Tibial nerve (tissue), 4 donors: ENCODE results near the gene PAQR6.

Experiments
- EP300 ChIP-seq, 2 donors: sonication (generic); formaldehyde crosslinking; IDR thresholded peaks; one replicate each; pipeline ENCODE4 v1.6.1; 2017; ENCODE audit warnings: antibody characterized with exemption in 2 of 2, mild to moderate bottlenecking in 1 of 2
- POLR2A ChIP-seq, 2 donors: fragments of 450-650 bp; IDR thresholded peaks; one replicate each; pipeline ENCODE4 v1.6.1; 2017; ENCODE audit warnings: antibody characterized with exemption in 2 of 2, mild to moderate bottlenecking in 2 of 2, moderate library complexity in 2 of 2
- TF ChIP-seq, protein P1 (sequence below), 5 experiments: fragments of 200-600 bp in 3 of 5; fragments of 450-650 bp in 2 of 5; sonication (generic) in 3 of 5; IDR thresholded peaks; one replicate each; pipeline ENCODE4 v1.5.1; 2016 to 2019; ENCODE audit warnings: antibody characterized with exemption in 5 of 5, mild to moderate bottlenecking in 3 of 5, moderate library complexity in 2 of 5

GRCh38 chr1:156242738-156243137, 5.1 kb downstream of the PAQR6 start:
- TF ChIP-seq POLR2A (IDR thresholded peaks at IDR 0.05): no peak
- TF ChIP-seq, protein P1, sequence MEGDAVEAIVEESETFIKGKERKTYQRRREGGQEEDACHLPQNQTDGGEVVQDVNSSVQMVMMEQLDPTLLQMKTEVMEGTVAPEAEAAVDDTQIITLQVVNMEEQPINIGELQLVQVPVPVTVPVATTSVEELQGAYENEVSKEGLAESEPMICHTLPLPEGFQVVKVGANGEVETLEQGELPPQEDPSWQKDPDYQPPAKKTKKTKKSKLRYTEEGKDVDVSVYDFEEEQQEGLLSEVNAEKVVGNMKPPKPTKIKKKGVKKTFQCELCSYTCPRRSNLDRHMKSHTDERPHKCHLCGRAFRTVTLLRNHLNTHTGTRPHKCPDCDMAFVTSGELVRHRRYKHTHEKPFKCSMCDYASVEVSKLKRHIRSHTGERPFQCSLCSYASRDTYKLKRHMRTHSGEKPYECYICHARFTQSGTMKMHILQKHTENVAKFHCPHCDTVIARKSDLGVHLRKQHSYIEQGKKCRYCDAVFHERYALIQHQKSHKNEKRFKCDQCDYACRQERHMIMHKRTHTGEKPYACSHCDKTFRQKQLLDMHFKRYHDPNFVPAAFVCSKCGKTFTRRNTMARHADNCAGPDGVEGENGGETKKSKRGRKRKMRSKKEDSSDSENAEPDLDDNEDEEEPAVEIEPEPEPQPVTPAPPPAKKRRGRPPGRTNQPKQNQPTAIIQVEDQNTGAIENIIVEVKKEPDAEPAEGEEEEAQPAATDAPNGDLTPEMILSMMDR (IDR thresholded peaks at IDR 0.05): no peak
- no peak for TF ChIP-seq EP300 (IDR thresholded peaks at IDR 0.05)
